ENCODE measurements around the gene ST6GALNAC3. TPM values are rescaled to one million over a fixed set of nuclear protein-coding genes. Genes with fewer than 3 reads are reported as not detected.

Gene ST6GALNAC3
- total RNA-seq, 2 donors from 2014 or later: 0.24 to 0.30 TPM

GRCh38 chr1:76482272-76482671, 407.7 kb downstream of the ST6GALNAC3 start:
- Mint-ChIP-seq H3K9me3 (peaks cover 6% of the 10 kb centered on the region), H3K4me1 (no peaks in the 10 kb centered on the region), H3K27ac (no peak overlapping the region), H3K27me3 (peaks cover 1% of the 10 kb centered on the region), H3K36me3 (ENCODE audit: low read depth) (no peaks in the 10 kb centered on the region), H3K4me3 (no peak overlapping the region)
- ATAC-seq (replicated peaks): no peak

- ATAC-seq (replicated peaks): no peak
- Mint-ChIP-seq H3K27me3 (peaks cover 4% of the 10 kb centered on the region), H3K36me3 (ENCODE audit: low read depth) (no peaks in the 10 kb centered on the region), H3K4me1 (no peaks in the 10 kb centered on the region), H3K9me3 (no peaks in the 10 kb centered on the region), H3K4me3 (no peak overlapping the region), H3K27ac (no peak overlapping the region)
Observed at GRCh38 chr1:76491737-76492136, 417.2 kb downstream of the ST6GALNAC3 start.

GRCh38 chr1:76492752-76493430, 418.3 kb downstream of the ST6GALNAC3 start:
- H3K4me1 Mint-ChIP-seq: no peaks in the 10 kb centered on the region
- H3K4me3 Mint-ChIP-seq: no peak overlapping the region
- ATAC-seq (replicated peaks): no peak
- no peaks in the 10 kb centered on the region for H3K9me3 Mint-ChIP-seq
- H3K36me3 Mint-ChIP-seq (ENCODE audit: low read depth): no peaks in the 10 kb centered on the region
- no peaks in the 10 kb centered on the region for H3K27me3 Mint-ChIP-seq
- H3K27ac Mint-ChIP-seq: no peak overlapping the region

GRCh38 chr1:76494807-76495206, 420.3 kb downstream of the ST6GALNAC3 start:
- H3K27ac Mint-ChIP-seq: no peak overlapping the region
- H3K4me1 Mint-ChIP-seq: no peaks in the 10 kb centered on the region
- no peaks in the 10 kb centered on the region for H3K27me3 Mint-ChIP-seq
- H3K9me3 Mint-ChIP-seq: no peaks in the 10 kb centered on the region
- peak; percentile 92 for ATAC-seq (replicated peaks)
- no peak overlapping the region for H3K4me3 Mint-ChIP-seq
- H3K36me3 Mint-ChIP-seq (ENCODE audit: low read depth): no peaks in the 10 kb centered on the region

GRCh38 chr1:76496871-76497270, 422.3 kb downstream of the ST6GALNAC3 start:
- H3K36me3 Mint-ChIP-seq (ENCODE audit: low read depth): no peaks in the 10 kb centered on the region
- no peak overlapping the region for H3K4me3 Mint-ChIP-seq
- H3K4me1 Mint-ChIP-seq: no peaks in the 10 kb centered on the region
- H3K27me3 Mint-ChIP-seq: no peaks in the 10 kb centered on the region
- H3K9me3 Mint-ChIP-seq: no peaks in the 10 kb centered on the region
- no peak for ATAC-seq (replicated peaks)
- H3K27ac Mint-ChIP-seq: no peak overlapping the region

GRCh38 chr1:76500116-76500515, 425.6 kb downstream of the ST6GALNAC3 start:
- no peaks in the 10 kb centered on the region for H3K27me3 Mint-ChIP-seq
- no peak overlapping the region for H3K27ac Mint-ChIP-seq
- no peak for ATAC-seq (replicated peaks)
- H3K36me3 Mint-ChIP-seq (ENCODE audit: low read depth): no peaks in the 10 kb centered on the region
- H3K4me3 Mint-ChIP-seq: no peak overlapping the region
- no peaks in the 10 kb centered on the region for H3K9me3 Mint-ChIP-seq
- H3K4me1 Mint-ChIP-seq: no peaks in the 10 kb centered on the region

GRCh38 chr1:76501136-76501535, 426.6 kb downstream of the ST6GALNAC3 start:
- Mint-ChIP-seq H3K27me3 (no peaks in the 10 kb centered on the region), H3K4me1 (no peaks in the 10 kb centered on the region), H3K9me3 (no peaks in the 10 kb centered on the region), H3K36me3 (ENCODE audit: low read depth) (no peaks in the 10 kb centered on the region), H3K4me3 (no peak overlapping the region), H3K27ac (peak overlapping the region; percentile 32)
- ATAC-seq (replicated peaks): no peak

GRCh38 chr1:76501586-76502219, 427.2 kb downstream of the ST6GALNAC3 start:
- H3K4me3 Mint-ChIP-seq: no peak overlapping the region
- H3K27me3 Mint-ChIP-seq: no peaks in the 10 kb centered on the region
- peak overlapping the region; percentile 32 for H3K27ac Mint-ChIP-seq
- H3K9me3 Mint-ChIP-seq: no peaks in the 10 kb centered on the region
- H3K36me3 Mint-ChIP-seq (ENCODE audit: low read depth): no peaks in the 10 kb centered on the region
- H3K4me1 Mint-ChIP-seq: no peaks in the 10 kb centered on the region
- ATAC-seq (replicated peaks): no peak

DNA sequence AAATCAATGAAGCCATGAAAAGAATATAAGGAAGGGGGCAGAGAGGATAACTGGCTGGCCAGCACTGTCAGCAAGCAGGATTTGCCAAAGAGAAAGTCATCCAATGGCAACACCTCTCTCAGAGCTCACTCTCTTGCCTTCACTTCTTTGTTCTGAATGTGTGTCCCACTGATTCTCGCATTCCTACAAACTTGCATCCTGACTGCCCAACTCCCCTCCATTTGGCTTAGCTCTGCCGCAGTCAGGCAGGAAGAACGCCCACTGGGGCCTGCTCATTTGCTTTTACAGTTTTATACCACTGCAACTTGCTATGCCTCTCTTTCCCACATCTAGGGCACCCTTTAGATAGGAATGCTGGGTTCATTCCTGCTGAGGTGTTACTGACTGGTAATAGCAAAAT, 428.6 kb downstream of the ST6GALNAC3 start:
- H3K27me3 Mint-ChIP-seq: no peaks in the 10 kb centered on the region

GRCh38 chr1:76503736-76504135, 429.2 kb downstream of the ST6GALNAC3 start:
- Mint-ChIP-seq H3K9me3 (no peaks in the 10 kb centered on the region), H3K27me3 (no peaks in the 10 kb centered on the region), H3K4me3 (no peak overlapping the region), H3K27ac (no peak overlapping the region), H3K36me3 (ENCODE audit: low read depth) (no peaks in the 10 kb centered on the region), H3K4me1 (no peaks in the 10 kb centered on the region)
- ATAC-seq (replicated peaks): no peak

More for the DNA sequence above, 428.6 kb downstream of the ST6GALNAC3 start:
- no peak overlapping the region for H3K4me3 Mint-ChIP-seq
- H3K27ac Mint-ChIP-seq: no peak overlapping the region
- no peaks in the 10 kb centered on the region for H3K4me1 Mint-ChIP-seq
- ATAC-seq (replicated peaks): no peak
- no peaks in the 10 kb centered on the region for H3K36me3 Mint-ChIP-seq (ENCODE audit: low read depth)
- no peaks in the 10 kb centered on the region for H3K9me3 Mint-ChIP-seq

GRCh38 chr1:76507376-76507775, 432.8 kb downstream of the ST6GALNAC3 start:
- H3K27me3 Mint-ChIP-seq: no peaks in the 10 kb centered on the region
- no peaks in the 10 kb centered on the region for H3K9me3 Mint-ChIP-seq
- no peak for ATAC-seq (replicated peaks)
- no peaks in the 10 kb centered on the region for H3K4me1 Mint-ChIP-seq
- no peak overlapping the region for H3K4me3 Mint-ChIP-seq
- no peak overlapping the region for H3K27ac Mint-ChIP-seq
- no peaks in the 10 kb centered on the region for H3K36me3 Mint-ChIP-seq (ENCODE audit: low read depth)

DNA sequence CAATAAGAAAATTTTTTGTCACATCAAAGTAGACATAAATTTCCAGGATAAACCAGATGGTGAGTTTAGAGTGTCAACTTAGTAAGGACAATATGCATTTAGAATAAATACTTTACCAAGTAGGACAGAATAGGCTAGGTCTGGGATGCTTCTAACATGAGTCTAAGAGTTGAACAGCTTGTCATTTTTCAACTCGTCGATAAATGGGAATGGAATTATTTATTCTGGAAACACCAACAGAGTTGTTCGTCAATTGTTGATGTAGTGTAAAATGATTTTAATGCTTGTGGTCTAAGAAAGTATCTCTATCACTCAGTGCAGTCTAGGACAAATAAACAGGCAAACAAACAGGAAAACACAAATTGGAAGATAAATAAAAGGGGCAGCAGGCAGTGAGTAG, 434.3 kb downstream of the ST6GALNAC3 start:
- ATAC-seq (replicated peaks): no peak
- Mint-ChIP-seq H3K4me3 (no peak overlapping the region), H3K27me3 (no peaks in the 10 kb centered on the region), H3K4me1 (no peaks in the 10 kb centered on the region), H3K9me3 (no peaks in the 10 kb centered on the region), H3K27ac (no peak overlapping the region), H3K36me3 (ENCODE audit: low read depth) (no peaks in the 10 kb centered on the region)

GRCh38 chr1:76510672-76511557, 436.4 kb downstream of the ST6GALNAC3 start:
- Mint-ChIP-seq H3K4me3 (no peak overlapping the region), H3K27ac (no peak overlapping the region), H3K4me1 (no peaks in the 10 kb centered on the region), H3K27me3 (no peaks in the 10 kb centered on the region), H3K36me3 (ENCODE audit: low read depth) (no peaks in the 10 kb centered on the region), H3K9me3 (no peaks in the 10 kb centered on the region)
- ATAC-seq (replicated peaks): no peak

- no peak for ATAC-seq (replicated peaks)
- Mint-ChIP-seq H3K27ac (no peak overlapping the region), H3K4me3 (no peak overlapping the region), H3K9me3 (no peaks in the 10 kb centered on the region), H3K27me3 (no peaks in the 10 kb centered on the region), H3K36me3 (ENCODE audit: low read depth) (no peaks in the 10 kb centered on the region), H3K4me1 (no peaks in the 10 kb centered on the region)
Observed at GRCh38 chr1:76511558-76512179, 437.1 kb downstream of the ST6GALNAC3 start.
